Measurements from ENCODE around the gene PCARE.

PCARE gene

GRCh38 chr2:29096969-29097368 is 22.6 kb upstream of the PCARE start:
- DNase-seq (ENCODE audit: low read depth) = no peak

- DNase-seq (ENCODE audit: low read depth) = peak; percentile 62
Observed at GRCh38 chr2:29090311-29090710, 16.0 kb upstream of the PCARE start.

- DNase-seq (ENCODE audit: low read depth) = no peak
Observed at GRCh38 chr2:29084554-29084953, 10.2 kb upstream of the PCARE start.

GRCh38 chr2:29082804-29083495 is 8.6 kb upstream of the PCARE start:
- DNase-seq (ENCODE audit: low read depth) = no peak

- no peak for DNase-seq (ENCODE audit: low read depth)
Observed at GRCh38 chr2:29080886-29081743, 6.8 kb upstream of the PCARE start.

- no peak for DNase-seq (ENCODE audit: low read depth)
Observed at GRCh38 chr2:29079887-29080286, 5.6 kb upstream of the PCARE start.

GRCh38 chr2:29075894-29076705 is 1.8 kb upstream of the PCARE start:
- peak; percentile 89 for DNase-seq (ENCODE audit: low read depth)

GRCh38 chr2:29073933-29074332 is 390 bp downstream of the PCARE start:
- DNase-seq (ENCODE audit: low read depth) = no peak

- DNase-seq (ENCODE audit: low read depth) = no peak
Observed at GRCh38 chr2:29072971-29073725, 1.2 kb downstream of the PCARE start.

- no peak for DNase-seq (ENCODE audit: low read depth)
Observed at GRCh38 chr2:29072251-29072650, 2.1 kb downstream of the PCARE start.

GRCh38 chr2:29071032-29071975 is 3.0 kb downstream of the PCARE start:
- no peak for DNase-seq (ENCODE audit: low read depth)

GRCh38 chr2:29070526-29070925 is 3.8 kb downstream of the PCARE start:
- DNase-seq (ENCODE audit: low read depth) = no peak

- no peak for DNase-seq (ENCODE audit: low read depth)
Observed at GRCh38 chr2:29068513-29068912, 5.8 kb downstream of the PCARE start.

- DNase-seq (ENCODE audit: low read depth) = peak; percentile 32
Observed at GRCh38 chr2:29066997-29067605, 7.2 kb downstream of the PCARE start.

GRCh38 chr2:29066271-29066860 is 8.0 kb downstream of the PCARE start:
- DNase-seq (ENCODE audit: low read depth) = no peak

- no peak for DNase-seq (ENCODE audit: low read depth)
Observed at GRCh38 chr2:29065068-29065811, 9.1 kb downstream of the PCARE start.

GRCh38 chr2:29064746-29065067 is 9.6 kb downstream of the PCARE start:
- no peak for DNase-seq (ENCODE audit: low read depth)

- DNase-seq (ENCODE audit: low read depth) = no peak
Observed at GRCh38 chr2:29064346-29064715, 10.0 kb downstream of the PCARE start.

GRCh38 chr2:29063646-29064345 is 10.5 kb downstream of the PCARE start:
- DNase-seq (ENCODE audit: low read depth) = no peak
